SK-N-DZ (cell line): ENCODE measurements around the gene PCDHB16.
A peak's percentile ranks its signal among the peaks of the same experiment; 100 is the strongest.

Source experiments
- DNase-seq: peaks from one replicate; pipeline ENCODE4 v3.0.0-alpha.2; 2015; ENCODE audit warnings: low spot score

PCDHB16 gene

GRCh38 chr5:141234109-141234667, 52.0 kb downstream of the PCDHB16 start:
- peak; percentile 16 for DNase-seq
